ENCODE data around the gene KCNA2.

DNA sequence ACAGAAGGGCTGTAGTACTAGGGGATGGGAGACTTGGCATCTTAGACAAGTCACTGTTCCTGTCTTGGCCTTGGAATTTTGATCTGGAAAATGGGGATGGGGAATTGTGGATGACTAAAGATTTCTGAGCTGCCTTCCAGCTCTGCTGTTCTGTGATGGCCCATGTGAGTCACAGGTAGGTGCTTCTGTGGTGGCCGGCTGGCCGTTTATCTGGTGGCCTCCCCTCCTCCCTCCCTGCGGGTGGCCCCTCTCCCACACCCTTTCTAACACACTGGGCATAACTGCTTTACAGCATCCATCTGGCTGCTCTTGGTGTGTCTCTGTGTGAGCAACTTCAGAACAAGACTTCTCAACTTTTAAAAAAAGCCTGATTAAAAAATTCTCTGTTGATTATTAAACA is 35.9 kb downstream of the KCNA2 start:
- TF ChIP-seq EP300 (IDR thresholded peaks at IDR 0.05) (no peak), POLR2AphosphoS5 (IDR thresholded peaks at IDR 0.05) (no peak), POLR2A (IDR thresholded peaks at IDR 0.05; ENCODE audit: low read depth) (no peak)

Measured in esophagus muscularis mucosa (tissue), 3 donors.